Esophagus (tissue), 2 donors: ENCODE data around the gene SNPH. TPM values are rescaled to one million over a fixed set of nuclear protein-coding genes. Genes with fewer than 3 reads are reported as not detected.

Source experiments
- H3K27ac ChIP-seq, 2 donors: one replicate each; pipeline ENCODE4 v1.5.1; 2013; ENCODE audit warnings: low read depth in 2 of 2, mild to moderate bottlenecking in 2 of 2, inconsistent platforms in 1 of 2, low read length in 1 of 2, moderate library complexity in 1 of 2
- H3K27me3 ChIP-seq, 2 donors: one replicate each; pipeline ENCODE4 v1.6.1; 2013; ENCODE audit warnings: low read length in 2 of 2, control low read depth in 1 of 2, mild to moderate bottlenecking in 1 of 2; ENCODE audit not compliant: insufficient read depth in 2 of 2, control insufficient read depth in 1 of 2
- H3K36me3 ChIP-seq, 2 donors: one replicate each; pipeline ENCODE4 v1.6.1; 2013; ENCODE audit warnings: low read length in 1 of 2; ENCODE audit not compliant: control insufficient read depth in 2 of 2, insufficient read depth in 2 of 2
- H3K4me1 ChIP-seq, 2 donors: one replicate each; pipeline ENCODE4 v1.6.1; 2013; ENCODE audit warnings: low read length in 1 of 2; ENCODE audit not compliant: control insufficient read depth in 2 of 2, insufficient read depth in 2 of 2
- H3K4me3 ChIP-seq, 2 donors: one replicate each; pipeline ENCODE4 v1.5.1; 2013; ENCODE audit warnings: low read length in 2 of 2, mild to moderate bottlenecking in 2 of 2, low read depth in 1 of 2, moderate library complexity in 1 of 2
- H3K9me3 ChIP-seq, 2 donors: one replicate each; pipeline ENCODE4 v1.6.1; 2013; ENCODE audit warnings: mild to moderate bottlenecking in 2 of 2, low read depth in 1 of 2, low read length in 1 of 2, moderate library complexity in 1 of 2; ENCODE audit not compliant: control insufficient read depth in 2 of 2, insufficient read depth in 1 of 2
- WGBS, 2 donors: extraction: QIAGEN DNeasy Blood & Tissue Kit; methylation state at CpG; one replicate each; pipeline ENCODE4 v1.1.7; 2013; 5-methylcytosine and 5-hydroxymethylcytosine counted together
- polyA plus RNA-seq, 2 donors: library from polyadenylated mRNA; stranded (reverse); fragments of 200-250 nt; gene quantifications; one replicate each; pipeline ENCODE4 v1.2.3, GENCODE V29; 2013
- donor health status: healthy with polysubstance abuse.
- donor health status: Bipolar disorder and iron deficiency.

The SNPH gene
- polyA plus RNA-seq, 2 donors = 0.92 to 1.1 TPM

DNA sequence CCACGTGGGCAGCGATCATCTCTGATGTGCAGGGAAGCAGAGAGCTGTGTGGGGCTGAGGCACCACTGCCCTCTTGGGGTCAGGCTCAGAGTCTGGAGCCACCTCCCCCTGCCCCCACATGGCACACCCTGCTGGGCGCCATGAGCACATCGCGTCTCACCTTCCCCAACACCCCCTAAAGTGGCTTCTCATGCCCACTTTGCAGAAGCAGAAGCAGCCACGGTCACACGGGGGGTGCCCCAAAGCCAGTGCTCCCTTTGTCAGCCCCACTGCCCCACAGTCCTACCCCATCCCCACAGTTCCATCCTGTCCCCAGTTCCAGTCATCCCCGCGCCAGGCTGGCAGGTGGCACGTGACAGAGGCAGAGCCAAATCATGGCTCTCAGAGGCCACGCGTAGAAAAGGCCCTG lies 43.3 kb downstream of the SNPH start:
- Histone ChIP-seq H3K27ac (no peak overlapping the region), H3K9me3 (no peaks in the 10 kb centered on the region), H3K27me3 (no peaks in the 10 kb centered on the region), H3K4me3 (no peak overlapping the region), H3K4me1 (peaks cover 0 to 3% of the 10 kb centered on the region in 2 donors), H3K36me3 (peaks cover 0 to 28% of the 10 kb centered on the region in 2 donors)
- WGBS, 2 donors = 90 to 93% methylated on average over 10 to 12 of the region's 12 CpGs

DNA sequence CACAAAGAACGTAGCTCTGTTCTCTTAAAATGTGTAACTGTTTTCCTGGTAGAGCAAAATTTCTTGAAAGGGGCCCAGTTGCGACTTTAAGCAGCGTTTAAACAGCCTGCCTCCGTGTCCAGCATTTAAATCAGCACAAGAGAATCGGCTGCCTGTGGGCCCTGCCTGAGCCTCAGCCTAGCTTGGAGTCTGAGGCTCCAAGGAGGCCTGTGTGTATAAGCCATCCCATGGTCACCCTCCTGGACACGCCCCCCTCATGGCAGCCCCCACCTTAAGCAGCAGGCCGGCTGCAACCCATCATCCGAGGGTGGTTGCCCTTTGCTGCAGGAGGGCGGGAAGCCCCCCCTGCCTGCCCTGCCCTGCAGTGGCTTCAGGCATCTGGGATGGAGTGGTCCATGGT lies 44.0 kb downstream of the SNPH start:
- H3K9me3 ChIP-seq = no peaks in the 10 kb centered on the region
- no peak overlapping the region for H3K4me3 ChIP-seq
- H3K36me3 ChIP-seq = peaks cover 0 to 23% of the 10 kb centered on the region in 2 donors
- 67 to 70% methylated on average over 9 of the region's 9 CpGs for WGBS, 2 donors
- H3K27me3 ChIP-seq = no peaks in the 10 kb centered on the region
- H3K27ac ChIP-seq = no peak overlapping the region
- peaks cover 0 to 3% of the 10 kb centered on the region in 2 donors for H3K4me1 ChIP-seq

GRCh38 chr20:1310506-1311190 lies 44.6 kb downstream of the SNPH start:
- H3K36me3 ChIP-seq = peaks cover 0 to 17% of the 10 kb centered on the region in 2 donors
- H3K27me3 ChIP-seq = no peaks in the 10 kb centered on the region
- no peaks in the 10 kb centered on the region for H3K9me3 ChIP-seq
- 84 to 89% methylated on average over 12 of the region's 12 CpGs for WGBS, 2 donors
- no peak overlapping the region for H3K27ac ChIP-seq
- no peak overlapping the region for H3K4me3 ChIP-seq
- H3K4me1 ChIP-seq = peaks cover 0 to 3% of the 10 kb centered on the region in 2 donors

- WGBS, 2 donors = 95 to 96% methylated on average over 20 of the region's 20 CpGs
- Histone ChIP-seq H3K27me3 (no peaks in the 10 kb centered on the region), H3K36me3 (peaks cover 0 to 17% of the 10 kb centered on the region in 2 donors), H3K4me3 (no peak overlapping the region), H3K4me1 (peaks cover 0 to 3% of the 10 kb centered on the region in 2 donors), H3K27ac (no peak overlapping the region), H3K9me3 (no peaks in the 10 kb centered on the region)
Measured at GRCh38 chr20:1312308-1312707, 46.2 kb downstream of the SNPH start.

DNA sequence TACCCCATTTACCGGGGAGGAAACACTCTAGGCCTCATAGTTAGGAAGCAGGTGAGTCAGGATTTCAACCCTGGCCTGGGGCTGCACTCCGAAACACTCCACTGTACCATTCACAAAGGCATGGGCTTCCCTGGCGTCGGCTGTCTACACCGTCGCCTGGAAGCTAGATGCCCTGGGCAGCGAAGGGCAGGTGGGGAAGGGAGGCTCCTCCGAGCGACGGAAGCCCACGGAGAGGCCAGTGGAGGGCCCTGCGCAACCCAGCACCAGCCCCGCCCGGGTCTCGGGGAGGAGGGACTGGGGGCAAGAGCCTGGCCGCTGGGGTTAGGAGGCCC lies 46.8 kb downstream of the SNPH start:
- Histone ChIP-seq H3K9me3 (no peaks in the 10 kb centered on the region), H3K4me3 (no peak overlapping the region), H3K27me3 (no peaks in the 10 kb centered on the region), H3K36me3 (peaks cover 0 to 17% of the 10 kb centered on the region in 2 donors), H3K4me1 (peaks cover 0 to 3% of the 10 kb centered on the region in 2 donors), H3K27ac (no peak overlapping the region)
- 78 to 80% methylated on average over 16 of the region's 16 CpGs for WGBS, 2 donors

GRCh38 chr20:1313236-1313964 lies 47.3 kb downstream of the SNPH start:
- no peaks in the 10 kb centered on the region for H3K9me3 ChIP-seq
- peaks cover 0 to 15% of the 10 kb centered on the region in 2 donors for H3K36me3 ChIP-seq
- no peak overlapping the region for H3K4me3 ChIP-seq
- 21 to 24% methylated on average over 38 of the region's 38 CpGs for WGBS, 2 donors
- H3K27me3 ChIP-seq = no peaks in the 10 kb centered on the region
- peaks cover 0 to 3% of the 10 kb centered on the region in 2 donors for H3K4me1 ChIP-seq
- H3K27ac ChIP-seq = no peak overlapping the region

DNA sequence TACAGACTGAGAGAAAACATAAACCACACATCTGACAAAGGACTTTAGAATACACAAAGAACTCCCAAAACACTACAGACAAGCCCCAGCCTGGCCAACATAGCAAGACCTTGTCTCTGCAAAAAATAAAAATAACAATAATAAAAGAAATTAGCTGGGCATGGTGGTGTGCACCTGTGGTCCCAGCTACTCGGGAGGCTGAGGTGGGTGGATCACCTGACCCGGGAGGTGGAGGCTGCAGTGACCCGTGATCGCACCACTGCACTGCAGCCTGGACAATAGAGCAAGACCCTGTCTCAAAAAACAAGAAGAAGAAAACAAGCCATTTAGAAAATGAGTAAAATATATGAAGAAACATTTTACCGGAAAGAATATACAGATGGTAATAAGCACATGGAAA lies 49.7 kb downstream of the SNPH start:
- Histone ChIP-seq H3K36me3 (peaks cover 0 to 10% of the 10 kb centered on the region in 2 donors), H3K27ac (no peak overlapping the region), H3K4me1 (peaks cover 3% of the 10 kb centered on the region in 2 donors), H3K4me3 (no peak overlapping the region), H3K9me3 (no peaks in the 10 kb centered on the region), H3K27me3 (no peaks in the 10 kb centered on the region)
- 85 to 92% methylated on average over 5 of the region's 5 CpGs for WGBS, 2 donors

- H3K36me3 ChIP-seq = peaks cover 0 to 2% of the 10 kb centered on the region in 2 donors
- H3K4me3 ChIP-seq = no peak overlapping the region
- 46 to 54% methylated on average over 12 of the region's 12 CpGs for whole genome bisulfite sequencing, 2 donors
- no peaks in the 10 kb centered on the region for H3K27me3 ChIP-seq
- no peaks in the 10 kb centered on the region for H3K9me3 ChIP-seq
- H3K27ac ChIP-seq = no peak overlapping the region
- peaks cover 3% of the 10 kb centered on the region in 2 donors for H3K4me1 ChIP-seq
Measured at GRCh38 chr20:1317545-1318255, 51.6 kb downstream of the SNPH start.

- H3K4me3 ChIP-seq = no peak overlapping the region
- no peaks in the 10 kb centered on the region for H3K27me3 ChIP-seq
- no peak overlapping the region for H3K27ac ChIP-seq
- no peaks in the 10 kb centered on the region for H3K36me3 ChIP-seq
- H3K9me3 ChIP-seq = no peaks in the 10 kb centered on the region
- H3K4me1 ChIP-seq = peaks cover 0 to 3% of the 10 kb centered on the region in 2 donors
- 81 to 86% methylated on average over 4 of the region's 4 CpGs for WGBS, 2 donors
Measured at GRCh38 chr20:1319051-1319450, 53.0 kb downstream of the SNPH start.
